ENCODE measurements around the gene BMP6.

DNA sequence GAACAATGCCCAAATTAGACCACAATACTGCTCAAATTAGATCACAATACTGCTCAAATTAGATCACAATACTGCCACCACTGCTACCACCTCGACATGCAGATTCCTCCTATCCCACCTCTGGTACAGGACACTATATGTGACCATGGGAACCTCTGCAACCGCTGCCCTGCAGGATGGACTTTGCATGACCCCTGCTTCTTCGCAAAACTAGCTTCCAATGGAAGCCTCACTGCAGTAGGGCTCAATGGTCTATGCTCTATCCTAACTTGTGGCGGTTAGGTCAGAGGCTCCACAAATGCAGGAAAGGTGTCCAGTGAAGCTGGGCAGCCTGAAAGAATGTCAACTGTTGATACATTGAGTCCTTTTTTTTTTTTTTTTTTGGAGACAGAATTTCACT is 192.5 kb downstream of the BMP6 start:
- TF ChIP-seq POLR2A (IDR thresholded peaks at IDR 0.05) (no peak), POLR2AphosphoS5 (IDR thresholded peaks at IDR 0.05) (no peak)

All from sigmoid colon (tissue), 4 donors.